SK-N-MC (cell line): Measurements from ENCODE around the gene NXN.

Experiments used
- EZH2 ChIP-seq: fragments of 200-600 bp; sonication (generic); IDR thresholded peaks from one replicate; pipeline ENCODE4 v1.6.1; 2017; ENCODE audit warnings: antibody characterized with exemption
- POLR2AphosphoS5 ChIP-seq: IDR thresholded peaks from 2 replicates; pipeline ENCODE4 v1.6.1; 2012; ENCODE audit warnings: mild to moderate bottlenecking, low read depth, low read length, borderline replicate concordance

- no peak for TF ChIP-seq POLR2AphosphoS5
- no peak for TF ChIP-seq EZH2
Observed at GRCh38 chr17:1013729-1014090, 34.1 kb upstream of the NXN start.
